ENCODE measurements around the gene BMPR1A. TPM values are rescaled to one million over a fixed set of nuclear protein-coding genes. Genes with fewer than 3 reads are reported as not detected.
A peak's percentile ranks its signal among the peaks of the same experiment; 100 is the strongest.

Gene BMPR1A
- polyA plus RNA-seq, 1 donor (not counting 4 experiments of a cell fraction or from before 2014, with no cell fraction given): 22.2 TPM

- H3K9me3 ChIP-seq (ENCODE audit: control insufficient read depth, low read depth, low read length): no peaks in the 10 kb centered on the region
- H3K4me2 ChIP-seq (ENCODE audit: control insufficient read depth, extremely low read depth, insufficient read depth, low read depth, low read length): peak overlapping the region; percentile 88
- peak overlapping the region; percentile 63 to 96 (median 92) for H3K4me3 ChIP-seq (ENCODE audit: control insufficient read depth in 2 of 3, extremely low read depth in 1 of 3, insufficient read depth in 2 of 3, low read depth in 1 of 3, low read length in 3 of 3)
- H3K36me3 ChIP-seq (ENCODE audit: control insufficient read depth in 2 of 2, extremely low read depth in 1 of 2, insufficient read depth in 2 of 2, low read length in 2 of 2): no peaks in the 10 kb centered on the region
- H3K9me1 ChIP-seq (ENCODE audit: control insufficient read depth, extremely low read depth, insufficient read depth, low read length): no peaks in the 10 kb centered on the region
- FAIRE-seq (no peak), DNase-seq (ENCODE audit: low read depth, low spot score) (no peak)
- peak overlapping the region; percentile 56 for H2AFZ ChIP-seq (ENCODE audit: control insufficient read depth, low read length)
- peak overlapping the region; percentile 85 for H3K9ac ChIP-seq (ENCODE audit: control insufficient read depth, extremely low read depth, insufficient read depth, low read length)
- peak overlapping the region; percentile 63 for H3K27ac ChIP-seq (ENCODE audit: control insufficient read depth, insufficient read depth, low read length)
- peaks cover 20% of the 10 kb centered on the region for H3K4me1 ChIP-seq (ENCODE audit: control insufficient read depth, extremely low read depth, insufficient read depth, low read length)
- TF ChIP-seq EZH2 (IDR thresholded peaks at IDR 0.05; ENCODE audit: low read length) (no peak), CTCF (optimal IDR thresholded peaks at IDR 0.05 in 1 of 3, IDR thresholded peaks at IDR 0.05 in 1 of 3, conservative IDR thresholded peaks at IDR 0.05 in 1 of 3; ENCODE audit: extremely low read depth in 1 of 3, insufficient read depth in 2 of 3, low read length in 3 of 3) (peak in 1 of 3 experiments; percentile 27)
- dilution Hi-C loops (cut with MboI; ENCODE audit: extremely low pct_ligation_motif_present, low sequenced_read_pairs): no loop called here
- H3K27me3 ChIP-seq (ENCODE audit: control insufficient read depth, extremely low read depth, insufficient read depth, low read length): no peaks in the 10 kb centered on the region
- H4K20me1 ChIP-seq (ENCODE audit: control insufficient read depth, extremely low read depth, insufficient read depth, low read length): no peaks in the 10 kb centered on the region
- H3K79me2 ChIP-seq (ENCODE audit: control insufficient read depth, insufficient read depth, low read length): peaks cover 61% of the 10 kb centered on the region
Measured at GRCh38 chr10:86757113-86757972, 924 bp downstream of the BMPR1A start.

GRCh38 chr10:86758189-86759072, 2.0 kb downstream of the BMPR1A start:
- Histone ChIP-seq H3K9ac (ENCODE audit: control insufficient read depth, extremely low read depth, insufficient read depth, low read length) (peak overlapping the region; percentile 85), H3K4me2 (ENCODE audit: control insufficient read depth, extremely low read depth, insufficient read depth, low read depth, low read length) (peak overlapping the region; percentile 88), H3K4me1 (ENCODE audit: control insufficient read depth, extremely low read depth, insufficient read depth, low read length) (peaks cover 20% of the 10 kb centered on the region), H3K4me3 (ENCODE audit: control insufficient read depth in 2 of 3, extremely low read depth in 1 of 3, insufficient read depth in 2 of 3, low read depth in 1 of 3, low read length in 3 of 3) (peak overlapping the region; percentile 63 to 96 (median 92)), H2AFZ (ENCODE audit: control insufficient read depth, low read length) (peak overlapping the region; percentile 8), H3K27me3 (ENCODE audit: control insufficient read depth, extremely low read depth, insufficient read depth, low read length) (no peaks in the 10 kb centered on the region), H3K9me3 (ENCODE audit: control insufficient read depth, low read depth, low read length) (no peaks in the 10 kb centered on the region), H3K36me3 (ENCODE audit: control insufficient read depth in 2 of 2, extremely low read depth in 1 of 2, insufficient read depth in 2 of 2, low read length in 2 of 2) (no peaks in the 10 kb centered on the region), H3K79me2 (ENCODE audit: control insufficient read depth, insufficient read depth, low read length) (peaks cover 70% of the 10 kb centered on the region), H3K9me1 (ENCODE audit: control insufficient read depth, extremely low read depth, insufficient read depth, low read length) (no peaks in the 10 kb centered on the region), H4K20me1 (ENCODE audit: control insufficient read depth, extremely low read depth, insufficient read depth, low read length) (no peaks in the 10 kb centered on the region), H3K27ac (ENCODE audit: control insufficient read depth, insufficient read depth, low read length) (peak overlapping the region; percentile 63)
- DNase-seq (ENCODE audit: low read depth, low spot score): no peak
- TF ChIP-seq CTCF (optimal IDR thresholded peaks at IDR 0.05 in 1 of 3, IDR thresholded peaks at IDR 0.05 in 1 of 3, conservative IDR thresholded peaks at IDR 0.05 in 1 of 3; ENCODE audit: extremely low read depth in 1 of 3, insufficient read depth in 2 of 3, low read length in 3 of 3) (no peak), EZH2 (IDR thresholded peaks at IDR 0.05; ENCODE audit: low read length) (no peak)
- FAIRE-seq: peak; percentile 13
- dilution Hi-C loops (cut with MboI; ENCODE audit: extremely low pct_ligation_motif_present, low sequenced_read_pairs): no loop called here
